ENCODE data around the gene QSER1. TPM values are rescaled to one million over a fixed set of nuclear protein-coding genes. Genes with fewer than 3 reads are reported as not detected.

The QSER1 gene
- total RNA-seq, 1 experiment from 2014 or later: 111 TPM

- no peak for DNase-seq (ENCODE audit: low spot score)
- Histone ChIP-seq H3K9me3 (ENCODE audit: low read depth, low read length, poor library complexity, severe bottlenecking) (no peaks in the 10 kb centered on the region), H3K36me3 (ENCODE audit: insufficient read depth, low read length, poor library complexity, severe bottlenecking) (no peaks in the 10 kb centered on the region), H3K27me3 (replicated peaks; ENCODE audit: insufficient read depth, low read depth, low read length, poor library complexity) (no peaks in the 10 kb centered on the region), H3K4me3 (ENCODE audit: low read depth, low read length, poor library complexity, severe bottlenecking) (no peak overlapping the region), H3K27ac (ENCODE audit: low read depth, low read length, poor library complexity, severe bottlenecking) (no peak overlapping the region), H3K4me1 (ENCODE audit: insufficient read depth, low read length, poor library complexity, severe bottlenecking) (no peaks in the 10 kb centered on the region)
- POLR2A ChIA-PET (ENCODE audit: low non-redundant PET): interaction anchor here (0.6 kb wide), 1 partner anchor 195 kb away, joined by 13 read pairs; no protein-coding TSS in a partner anchor
- intact Hi-C loops (cut with micrococcal nuclease; ENCODE audit: unreplicated experiment): no loop called here
- no TSS peak for BruUV-seq (replicated peaks)
- TF ChIP-seq, protein P1, sequence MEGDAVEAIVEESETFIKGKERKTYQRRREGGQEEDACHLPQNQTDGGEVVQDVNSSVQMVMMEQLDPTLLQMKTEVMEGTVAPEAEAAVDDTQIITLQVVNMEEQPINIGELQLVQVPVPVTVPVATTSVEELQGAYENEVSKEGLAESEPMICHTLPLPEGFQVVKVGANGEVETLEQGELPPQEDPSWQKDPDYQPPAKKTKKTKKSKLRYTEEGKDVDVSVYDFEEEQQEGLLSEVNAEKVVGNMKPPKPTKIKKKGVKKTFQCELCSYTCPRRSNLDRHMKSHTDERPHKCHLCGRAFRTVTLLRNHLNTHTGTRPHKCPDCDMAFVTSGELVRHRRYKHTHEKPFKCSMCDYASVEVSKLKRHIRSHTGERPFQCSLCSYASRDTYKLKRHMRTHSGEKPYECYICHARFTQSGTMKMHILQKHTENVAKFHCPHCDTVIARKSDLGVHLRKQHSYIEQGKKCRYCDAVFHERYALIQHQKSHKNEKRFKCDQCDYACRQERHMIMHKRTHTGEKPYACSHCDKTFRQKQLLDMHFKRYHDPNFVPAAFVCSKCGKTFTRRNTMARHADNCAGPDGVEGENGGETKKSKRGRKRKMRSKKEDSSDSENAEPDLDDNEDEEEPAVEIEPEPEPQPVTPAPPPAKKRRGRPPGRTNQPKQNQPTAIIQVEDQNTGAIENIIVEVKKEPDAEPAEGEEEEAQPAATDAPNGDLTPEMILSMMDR (conservative IDR thresholded peaks at IDR 0.05; ENCODE audit: low read depth, low read length): no peak
- no peak for TF ChIP-seq EZH2 (IDR thresholded peaks at IDR 0.05; ENCODE audit: borderline replicate concordance, low read depth, low read length, poor library complexity, severe bottlenecking)
- CTCF ChIA-PET: no interaction called here
Observed at GRCh38 chr11:33001751-33002542, 109.3 kb downstream of the QSER1 start.

- CTCF ChIA-PET: no interaction called here
- Histone ChIP-seq H3K4me1 (ENCODE audit: insufficient read depth, low read length, poor library complexity, severe bottlenecking) (no peaks in the 10 kb centered on the region), H3K4me3 (ENCODE audit: low read depth, low read length, poor library complexity, severe bottlenecking) (no peak overlapping the region), H3K27ac (ENCODE audit: low read depth, low read length, poor library complexity, severe bottlenecking) (no peak overlapping the region), H3K36me3 (ENCODE audit: insufficient read depth, low read length, poor library complexity, severe bottlenecking) (no peaks in the 10 kb centered on the region), H3K27me3 (replicated peaks; ENCODE audit: insufficient read depth, low read depth, low read length, poor library complexity) (no peaks in the 10 kb centered on the region), H3K9me3 (ENCODE audit: low read depth, low read length, poor library complexity, severe bottlenecking) (no peaks in the 10 kb centered on the region)
- DNase-seq (ENCODE audit: low spot score): no peak
- TF ChIP-seq, protein P1 (conservative IDR thresholded peaks at IDR 0.05; ENCODE audit: low read depth, low read length): no peak
- TF ChIP-seq EZH2 (IDR thresholded peaks at IDR 0.05; ENCODE audit: borderline replicate concordance, low read depth, low read length, poor library complexity, severe bottlenecking): no peak
- no TSS peak for BruUV-seq (replicated peaks)
- POLR2A ChIA-PET (ENCODE audit: low non-redundant PET): no interaction called here
- intact Hi-C loops (cut with micrococcal nuclease; ENCODE audit: unreplicated experiment): no loop called here
Observed at GRCh38 chr11:33005175-33005574, 112.6 kb downstream of the QSER1 start.

- H3K4me1 ChIP-seq (ENCODE audit: insufficient read depth, low read length, poor library complexity, severe bottlenecking): no peaks in the 10 kb centered on the region
- DNase-seq (ENCODE audit: low spot score): no peak
- H3K27me3 ChIP-seq (replicated peaks; ENCODE audit: insufficient read depth, low read depth, low read length, poor library complexity): no peaks in the 10 kb centered on the region
- H3K9me3 ChIP-seq (ENCODE audit: low read depth, low read length, poor library complexity, severe bottlenecking): no peaks in the 10 kb centered on the region
- POLR2A ChIA-PET (ENCODE audit: low non-redundant PET): no interaction called here
- H3K36me3 ChIP-seq (ENCODE audit: insufficient read depth, low read length, poor library complexity, severe bottlenecking): no peaks in the 10 kb centered on the region
- no peak overlapping the region for H3K4me3 ChIP-seq (ENCODE audit: low read depth, low read length, poor library complexity, severe bottlenecking)
- CTCF ChIA-PET: no interaction called here
- BruUV-seq (replicated peaks): no TSS peak
- intact Hi-C loops (cut with micrococcal nuclease; ENCODE audit: unreplicated experiment): no loop called here
- TF ChIP-seq, protein P1 (conservative IDR thresholded peaks at IDR 0.05; ENCODE audit: low read depth, low read length): no peak
- TF ChIP-seq EZH2 (IDR thresholded peaks at IDR 0.05; ENCODE audit: borderline replicate concordance, low read depth, low read length, poor library complexity, severe bottlenecking): no peak
- H3K27ac ChIP-seq (ENCODE audit: low read depth, low read length, poor library complexity, severe bottlenecking): no peak overlapping the region
Observed at GRCh38 chr11:33006010-33006409, 113.4 kb downstream of the QSER1 start.
